ENCODE measurements around the gene MIER1.
"Not testable (repeated sequence)": the region's sequence is repeated elsewhere in the genome, so short reads cannot be mapped to it uniquely, and the experiment has no call there.

MIER1 gene

GRCh38 chr1:66924756-66925557, at the start of gene MIER1, which contains the start of gene DNAI4:
TSS of gene MIER1 (plus strand) at chr1:66924990. CDS start at chr1:66925029, 39 bp downstream.
TSS of gene DNAI4 (minus strand) at chr1:66924856. CDS start at chr1:66924831, 25 bp downstream.
- peak; percentile 99 for DNase-seq (ENCODE audit: low read depth, low spot score)

GRCh38 chr1:66876664-66877063, 48.1 kb upstream of the MIER1 start:
- DNase-seq (ENCODE audit: low read depth, low spot score): no peak

GRCh38 chr1:66889030-66889429, 35.8 kb upstream of the MIER1 start:
- no peak for DNase-seq (ENCODE audit: low read depth, low spot score)

- DNase-seq (ENCODE audit: low read depth, low spot score): no peak
Measured at GRCh38 chr1:66890621-66891020, 34.2 kb upstream of the MIER1 start.

GRCh38 chr1:66893712-66894111, 31.1 kb upstream of the MIER1 start:
- no peak for DNase-seq (ENCODE audit: low read depth, low spot score)

GRCh38 chr1:66915203-66915602, 9.6 kb upstream of the MIER1 start:
- not testable (repeated sequence) for DNase-seq (ENCODE audit: low read depth, low spot score)

GRCh38 chr1:66916320-66916719, 8.5 kb upstream of the MIER1 start:
- no peak for DNase-seq (ENCODE audit: low read depth, low spot score)

GRCh38 chr1:66917476-66917875, 7.3 kb upstream of the MIER1 start:
- no peak for DNase-seq (ENCODE audit: low read depth, low spot score)

- no peak for DNase-seq (ENCODE audit: low read depth, low spot score)
Measured at GRCh38 chr1:66919063-66919462, 5.7 kb upstream of the MIER1 start.

GRCh38 chr1:66919828-66920227, 5.0 kb upstream of the MIER1 start:
- DNase-seq (ENCODE audit: low read depth, low spot score): no peak

GRCh38 chr1:66920543-66920942, 4.2 kb upstream of the MIER1 start:
- no peak for DNase-seq (ENCODE audit: low read depth, low spot score)

- no peak for DNase-seq (ENCODE audit: low read depth, low spot score)
Measured at GRCh38 chr1:66925558-66925910, 744 bp downstream of the MIER1 start.

- DNase-seq (ENCODE audit: low read depth, low spot score): no peak
Measured at GRCh38 chr1:66925944-66926343, 1.2 kb downstream of the MIER1 start.

GRCh38 chr1:66927528-66927927, 2.7 kb downstream of the MIER1 start:
- DNase-seq (ENCODE audit: low read depth, low spot score): no peak

GRCh38 chr1:66929146-66929688, 4.4 kb downstream of the MIER1 start:
- DNase-seq (ENCODE audit: low read depth, low spot score): no peak

GRCh38 chr1:66929691-66929998, 4.9 kb downstream of the MIER1 start:
- DNase-seq (ENCODE audit: low read depth, low spot score): no peak

GRCh38 chr1:66929999-66930822, 5.4 kb downstream of the MIER1 start:
- DNase-seq (ENCODE audit: low read depth, low spot score): peak; percentile 98

- no peak for DNase-seq (ENCODE audit: low read depth, low spot score)
Measured at GRCh38 chr1:66930823-66931174, 6.0 kb downstream of the MIER1 start.

- DNase-seq (ENCODE audit: low read depth, low spot score): peak; percentile 31
Measured at GRCh38 chr1:66931590-66931989, 6.8 kb downstream of the MIER1 start.

GRCh38 chr1:66932291-66932690, 7.5 kb downstream of the MIER1 start:
- no peak for DNase-seq (ENCODE audit: low read depth, low spot score)

- no peak for DNase-seq (ENCODE audit: low read depth, low spot score)
Measured at GRCh38 chr1:66933887-66934700, 9.3 kb downstream of the MIER1 start.

All from astrocyte of the hippocampus (primary cell).